SU-DHL-6 (cell line): ENCODE data around the gene RLN3.
"Not testable (repeated sequence)": the region's sequence is repeated elsewhere in the genome, so short reads cannot be mapped to it uniquely, and the experiment has no call there.

Experiments used
- H2AFZ ChIP-seq: fragments of 200-600 bp; sonication (generic); 2 replicates; pipeline ENCODE4 v1.6.1; 2014; ENCODE audit warnings: low read depth, mild to moderate bottlenecking, moderate library complexity, mixed read lengths, antibody characterized with exemption, low read length; ENCODE audit not compliant: severe bottlenecking
- H3F3A ChIP-seq: fragments of 200-600 bp; shearing (Covaris generic); 2 replicates; pipeline ENCODE4 v1.6.0; 2016; ENCODE audit warnings: antibody characterized with exemption, mild to moderate bottlenecking; ENCODE audit not compliant: insufficient read depth
- H3K27ac ChIP-seq: fragments of 200-600 bp; sonication (generic); 2 replicates; pipeline ENCODE4 v1.5.1; 2016; ENCODE audit warnings: low read depth, mild to moderate bottlenecking, low read length, moderate library complexity, mixed read lengths
- H3K27me3 ChIP-seq: fragments of 200-600 bp; sonication (generic), shearing (Covaris generic); 2 replicates; pipeline ENCODE4 v1.6.0; 2014; ENCODE audit warnings: mild to moderate bottlenecking, low read length
- H3K36me3 ChIP-seq: fragments of 200-600 bp; sonication (generic); 2 replicates; pipeline ENCODE4 v1.6.1; 2014; ENCODE audit warnings: mild to moderate bottlenecking, low read length, mixed read lengths
- H3K4me2 ChIP-seq: fragments of 300-600, 200-600 bp; shearing (Covaris generic), sonication (generic); 2 replicates; pipeline ENCODE4 v1.6.0; 2014; ENCODE audit warnings: low read length, low read depth, mild to moderate bottlenecking; ENCODE audit not compliant: poor library complexity, severe bottlenecking
- H3K4me3 ChIP-seq: fragments of 200-600 bp; sonication (generic); 2 replicates; pipeline ENCODE4 v1.5.1; 2014; ENCODE audit warnings: antibody characterized with exemption, low read length, mild to moderate bottlenecking, mixed read lengths; ENCODE audit not compliant: insufficient read depth, poor library complexity, severe bottlenecking
- H3K79me2 ChIP-seq: fragments of 200-600 bp; sonication (generic); 2 replicates; pipeline ENCODE4 v1.6.1; 2014; ENCODE audit warnings: mild to moderate bottlenecking, low read length, moderate library complexity; ENCODE audit not compliant: insufficient read depth
- H3K9ac ChIP-seq: fragments of 200-600 bp; sonication (generic); 2 replicates; pipeline ENCODE4 v1.7.0; 2014; ENCODE audit warnings: mild to moderate bottlenecking, low read length
- H3K9me2 ChIP-seq: fragments of 200-600 bp; sonication (generic); replicated peaks from 2 replicates; pipeline ENCODE4 v1.6.1; 2014; ENCODE audit warnings: low read length; ENCODE audit not compliant: insufficient read depth
- H3K9me3 ChIP-seq: fragments of 200-600 bp; sonication (generic); 2 replicates; pipeline ENCODE4 v1.6.1; 2014; ENCODE audit warnings: low read length, mixed read lengths; ENCODE audit not compliant: insufficient read depth
- H4K20me1 ChIP-seq: fragments of 200-600 bp; sonication (generic); 2 replicates; pipeline ENCODE4 v1.6.1; 2014; ENCODE audit warnings: low read depth, mild to moderate bottlenecking, antibody characterized with exemption, low read length, moderate library complexity, mixed read lengths
- CTCF ChIP-seq: fragments of 200-600 bp; sonication (generic); IDR thresholded peaks from one replicate; pipeline ENCODE4 v1.5.1; 2017; ENCODE audit warnings: antibody characterized with exemption, mild to moderate bottlenecking, low read length, moderate library complexity; ENCODE audit not compliant: insufficient read depth, poor library complexity, severe bottlenecking
- EZH2phosphoT487 ChIP-seq: fragments of 200-600 bp; sonication (generic), shearing (Covaris generic); conservative IDR thresholded peaks from 2 replicates; pipeline ENCODE4 v1.6.1; 2018; ENCODE audit warnings: mild to moderate bottlenecking, antibody characterized with exemption, low read length, moderate library complexity, mixed read lengths

Gene RLN3

DNA sequence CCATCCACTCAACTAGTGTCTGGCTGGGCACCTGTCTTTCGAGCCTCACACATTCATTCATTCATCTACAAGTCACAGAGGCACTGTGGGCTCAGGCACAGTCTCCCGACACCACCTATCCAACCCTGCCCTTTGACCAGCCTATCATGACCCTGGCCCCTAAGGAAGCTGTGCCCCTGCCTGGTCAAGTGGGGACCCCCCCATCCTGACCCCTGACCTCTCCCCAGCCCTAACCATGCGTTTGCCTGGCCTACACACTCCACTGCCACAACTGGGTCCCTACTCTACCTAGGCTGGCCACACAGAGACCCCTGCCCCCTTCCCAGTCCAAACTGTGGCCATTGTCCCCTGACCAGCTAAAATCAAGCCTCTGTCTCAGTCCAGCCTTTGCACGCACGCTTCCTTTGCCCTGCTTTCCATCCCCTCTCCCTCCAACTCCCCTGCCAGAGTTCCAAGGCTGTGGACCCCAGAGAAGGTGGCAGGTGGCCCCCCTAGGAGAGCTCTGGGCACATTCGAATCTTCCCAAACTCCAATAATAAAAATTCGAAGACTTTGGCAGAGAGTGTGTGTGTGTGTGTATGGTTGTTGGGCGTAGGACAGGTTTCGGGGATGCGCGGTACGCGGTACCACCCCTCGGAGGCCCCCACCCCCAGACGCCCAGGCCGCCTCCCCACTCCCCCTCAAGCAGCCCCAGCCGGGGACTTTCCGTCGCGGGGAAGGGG, 3.2 kb downstream of the RLN3 start:
- Histone ChIP-seq H3K27ac (no peak overlapping the region), H3K4me3 (peak overlapping the region; percentile 73), H3K79me2 (no peaks in the 10 kb centered on the region), H3K9me2 (no peaks in the 10 kb centered on the region), H3K9ac (peak overlapping the region; percentile 79), H3K36me3 (no peaks in the 10 kb centered on the region), H4K20me1 (no peaks in the 10 kb centered on the region), H2AFZ (peak overlapping the region; percentile 94), H3K27me3 (no peaks in the 10 kb centered on the region), H3F3A (0 out of 2 replicates have a peak, but pooled peaks cover 10% of the 10 kb centered on the region), H3K9me3 (no peaks in the 10 kb centered on the region), H3K4me2 (peak overlapping the region; percentile 70)
- no peak for TF ChIP-seq EZH2phosphoT487
- TF ChIP-seq CTCF: no peak

- Histone ChIP-seq H3K27me3 (no peaks in the 10 kb centered on the region), H3K4me3 (peak within 1 kb of the TSS; percentile 73), H3K27ac (peak within 1 kb of the TSS; percentile 35; the same call in 1 of the 2 replicates)
Observed at GRCh38 chr19:14031719-14032480, 4.0 kb downstream of the RLN3 start, which contains the start of gene IL27RA. TSS of gene IL27RA (plus strand) at chr19:14031762. CDS start at chr19:14031873, 111 bp downstream.

DNA sequence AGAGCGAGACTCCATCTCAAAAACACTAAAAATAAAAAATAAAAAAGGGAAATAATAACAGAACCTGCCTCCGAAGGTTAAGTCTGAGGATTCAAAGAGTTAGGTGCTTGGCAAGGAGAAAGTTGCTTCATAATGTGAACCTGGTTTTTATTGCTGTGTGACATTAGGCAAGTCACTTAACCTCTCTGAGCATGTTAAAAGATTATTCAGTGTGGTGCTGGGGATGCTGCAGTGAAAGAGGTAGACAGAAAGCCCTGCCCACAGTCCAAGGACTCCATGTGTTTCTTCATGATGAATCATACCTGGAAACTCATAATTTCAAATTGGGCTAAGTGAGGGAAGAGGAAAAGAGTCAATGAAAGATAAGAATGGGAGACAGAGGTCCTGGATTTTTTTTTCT, 6.0 kb downstream of the RLN3 start:
- TF ChIP-seq CTCF (no peak), EZH2phosphoT487 (no peak)
- Histone ChIP-seq H4K20me1 (no peaks in the 10 kb centered on the region), H3F3A (0 out of 2 replicates have a peak, but pooled peaks cover 10% of the 10 kb centered on the region), H3K27me3 (no peaks in the 10 kb centered on the region), H3K9me3 (no peaks in the 10 kb centered on the region), H3K27ac (no peak overlapping the region), H2AFZ (no peak overlapping the region), H3K79me2 (no peaks in the 10 kb centered on the region), H3K9ac (no peak overlapping the region), H3K4me3 (no peak overlapping the region), H3K36me3 (no peaks in the 10 kb centered on the region), H3K4me2 (no peak overlapping the region), H3K9me2 (no peaks in the 10 kb centered on the region)

More at GRCh38 chr19:14031719-14032480, 4.0 kb downstream of the RLN3 start, which contains the start of gene IL27RA:
- no peaks in the 10 kb centered on the region for H3K79me2 ChIP-seq
- H3K9ac ChIP-seq: peak within 1 kb of the TSS; percentile 79
- no peaks in the 10 kb centered on the region for H3K36me3 ChIP-seq
- no peaks in the 10 kb centered on the region for H3K9me3 ChIP-seq
- H2AFZ ChIP-seq: peak within 1 kb of the TSS; percentile 94
- no peaks in the 10 kb centered on the region for H4K20me1 ChIP-seq
- H3K9me2 ChIP-seq: no peaks in the 10 kb centered on the region
- TF ChIP-seq EZH2phosphoT487 (no peak), CTCF (peak; percentile 68)
- H3K4me2 ChIP-seq: peak within 1 kb of the TSS; percentile 70
- H3F3A ChIP-seq: 0 out of 2 replicates have a peak, but pooled peaks cover 10% of the 10 kb centered on the region

DNA sequence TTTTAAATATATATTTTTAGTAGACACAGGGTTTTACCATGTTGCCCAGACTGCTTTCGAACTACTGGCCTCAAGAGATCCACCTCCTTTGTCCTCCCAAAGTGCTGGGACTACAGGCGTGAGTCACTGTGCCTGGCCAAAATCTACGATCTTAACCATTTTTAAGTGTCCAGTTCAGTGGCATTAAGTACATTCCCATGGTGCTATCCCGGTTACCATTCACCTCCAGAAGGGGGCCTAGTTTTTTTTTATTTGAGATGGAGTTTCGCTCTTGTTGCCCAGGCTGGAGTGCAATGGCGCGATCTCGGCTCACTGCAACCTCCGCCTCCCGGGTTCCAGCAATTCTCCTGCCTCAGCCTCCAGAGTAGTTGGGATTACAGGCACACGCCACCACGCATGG, 7.2 kb downstream of the RLN3 start:
- not testable (repeated sequence) for H3K9me3 ChIP-seq, H4K20me1 ChIP-seq, H3K36me3 ChIP-seq, H3F3A ChIP-seq, H2AFZ ChIP-seq, H3K9me2 ChIP-seq, H3K4me2 ChIP-seq, H3K27ac ChIP-seq, H3K9ac ChIP-seq, H3K79me2 ChIP-seq, H3K4me3 ChIP-seq, H3K27me3 ChIP-seq
